ENCODE results near the gene TBX15. TPM values are rescaled to one million over a fixed set of nuclear protein-coding genes. Genes with fewer than 3 reads are reported as not detected.
A peak's percentile ranks its signal among the peaks of the same experiment; 100 is the strongest.

TBX15 gene
- total RNA-seq, 2 donors from 2014 or later, result 2.2 to 4.5 TPM

DNA sequence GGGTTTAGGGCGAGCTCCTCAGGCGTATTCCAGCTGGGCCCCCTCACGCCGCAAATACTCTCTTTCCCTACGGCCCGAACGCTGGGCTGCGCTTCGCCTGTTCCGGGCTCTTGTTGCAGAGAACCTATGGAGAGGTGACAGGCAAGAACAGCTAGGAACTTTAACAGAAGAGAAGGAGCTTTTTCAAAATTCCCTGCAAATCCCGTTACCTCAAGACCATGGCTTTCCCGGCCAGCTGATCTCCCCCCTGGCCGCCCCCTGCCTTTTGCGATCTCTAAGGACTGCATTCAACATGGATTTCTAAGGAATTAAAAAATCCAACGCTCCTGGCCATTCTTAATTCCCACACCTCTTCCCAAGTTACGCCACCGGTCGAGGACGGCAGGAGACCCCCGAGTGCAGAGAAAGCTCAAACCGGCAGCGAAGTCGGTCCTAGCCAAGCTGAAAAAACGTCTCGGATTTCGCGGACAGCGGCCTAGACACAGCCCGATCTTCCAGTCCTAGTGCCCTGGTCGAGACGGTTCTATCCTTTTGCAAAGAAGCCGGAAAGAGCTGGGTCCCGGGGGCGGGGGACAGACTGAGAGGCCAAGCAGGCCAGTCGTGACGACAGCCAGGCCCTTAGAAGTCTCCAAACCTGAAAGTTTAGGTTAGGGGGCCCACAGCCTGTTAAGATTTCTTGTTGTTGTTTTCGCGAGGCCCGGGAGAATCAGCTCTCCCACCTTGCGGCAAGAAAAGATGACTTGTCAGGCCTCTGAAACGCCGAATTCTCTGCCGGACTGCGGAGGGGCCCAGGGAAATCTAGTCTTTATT lies 1.1 kb upstream of the TBX15 start:
- intact Hi-C loops (cut with DNase I), result no loop called here
- ATAC-seq (no peak), DNase-seq (no peak)

DNA sequence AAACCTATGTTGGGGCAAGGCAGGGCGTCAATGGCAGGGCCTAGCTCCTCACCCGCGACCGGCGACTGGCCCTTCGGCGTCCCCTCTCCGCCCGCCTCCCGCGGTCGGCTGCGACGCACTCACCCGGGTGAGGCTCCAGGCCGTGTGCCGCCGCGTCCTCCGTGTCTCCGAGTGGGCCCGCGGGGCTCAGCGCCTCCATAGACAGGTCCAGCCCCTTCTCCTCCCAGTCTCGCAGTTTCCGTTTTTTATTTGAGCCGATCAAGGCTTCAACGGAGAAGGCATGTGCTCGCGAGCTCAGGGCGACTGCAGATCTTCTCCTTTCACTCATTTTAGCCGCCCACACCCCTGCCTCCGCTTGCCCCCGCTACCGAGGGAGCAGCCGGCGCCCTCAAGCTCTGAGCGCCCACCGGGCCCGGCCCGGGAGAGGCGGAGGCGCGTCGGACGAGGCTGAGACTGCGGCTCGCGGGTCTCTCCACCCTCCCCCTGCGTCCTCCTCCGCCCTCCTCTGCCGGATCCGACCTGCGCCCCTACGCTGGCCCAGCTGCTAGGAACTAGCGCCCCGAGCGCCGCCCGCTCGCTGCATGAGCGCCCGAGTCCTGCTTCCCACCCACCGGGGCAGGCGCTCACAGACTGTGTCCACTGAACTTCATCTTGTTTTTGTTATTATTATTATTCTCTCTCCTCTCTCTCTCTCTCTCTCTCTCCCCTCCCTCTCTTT lies 516 bp downstream of the TBX15 start:
- peak; percentile 70 to 72 for ATAC-seq

DNA sequence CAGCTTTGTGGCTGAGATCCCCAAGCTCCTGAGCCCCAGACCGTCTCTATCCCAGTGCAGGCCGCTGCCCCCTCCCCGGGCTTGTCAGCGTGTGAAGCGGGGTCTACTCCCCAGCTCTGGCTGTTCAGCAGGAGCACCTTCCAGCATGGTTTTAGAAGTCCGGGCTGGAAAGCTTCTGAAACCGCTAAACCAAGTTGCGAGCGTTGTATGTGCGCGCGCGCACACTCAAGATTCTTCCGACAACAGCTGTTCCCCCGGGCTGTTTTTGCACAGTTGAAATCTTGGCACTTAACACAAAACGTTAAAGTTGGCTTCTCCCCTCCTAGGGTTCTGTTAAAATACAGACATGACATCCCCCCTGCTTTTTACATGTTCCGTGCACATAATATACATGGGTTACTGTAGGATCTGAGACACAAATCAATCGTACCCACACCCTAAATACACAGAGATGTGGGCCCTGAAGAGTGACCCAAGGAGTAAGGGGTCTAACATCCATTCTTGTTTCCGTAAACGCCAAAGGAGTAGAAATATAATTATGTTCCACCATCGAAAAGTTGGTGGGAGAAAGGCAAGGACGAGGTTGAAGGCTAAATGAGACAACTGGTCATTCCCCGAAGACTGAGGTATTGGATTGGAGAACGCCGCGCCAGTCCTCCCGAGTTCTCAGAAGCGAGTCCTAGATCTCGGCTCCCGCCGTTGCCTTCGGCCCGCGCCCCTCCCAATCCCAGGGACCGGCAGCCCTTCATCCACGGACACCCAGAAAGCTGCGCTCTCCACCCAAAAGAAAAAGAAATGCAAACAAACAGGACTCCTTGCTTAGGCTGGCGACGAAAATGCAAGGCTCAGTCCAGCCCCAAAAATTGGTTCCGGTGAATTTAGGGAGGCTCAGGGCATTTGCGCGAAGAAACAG lies 1.3 kb downstream of the TBX15 start:
- ATAC-seq (peak; percentile 47 to 53), DNase-seq (no peak)
- intact Hi-C loops (cut with DNase I), result loop anchor here in 1 of 2 donors (2.0 kb wide), 1 partner anchor 14 kb away; no protein-coding TSS in a partner anchor

More for the DNA sequence above, 516 bp downstream of the TBX15 start:
- intact Hi-C loops (cut with DNase I), result loop anchor here in 1 of 2 donors (2.0 kb wide), 1 partner anchor 13 kb away; no protein-coding TSS in a partner anchor
- DNase-seq, result no peak

DNA sequence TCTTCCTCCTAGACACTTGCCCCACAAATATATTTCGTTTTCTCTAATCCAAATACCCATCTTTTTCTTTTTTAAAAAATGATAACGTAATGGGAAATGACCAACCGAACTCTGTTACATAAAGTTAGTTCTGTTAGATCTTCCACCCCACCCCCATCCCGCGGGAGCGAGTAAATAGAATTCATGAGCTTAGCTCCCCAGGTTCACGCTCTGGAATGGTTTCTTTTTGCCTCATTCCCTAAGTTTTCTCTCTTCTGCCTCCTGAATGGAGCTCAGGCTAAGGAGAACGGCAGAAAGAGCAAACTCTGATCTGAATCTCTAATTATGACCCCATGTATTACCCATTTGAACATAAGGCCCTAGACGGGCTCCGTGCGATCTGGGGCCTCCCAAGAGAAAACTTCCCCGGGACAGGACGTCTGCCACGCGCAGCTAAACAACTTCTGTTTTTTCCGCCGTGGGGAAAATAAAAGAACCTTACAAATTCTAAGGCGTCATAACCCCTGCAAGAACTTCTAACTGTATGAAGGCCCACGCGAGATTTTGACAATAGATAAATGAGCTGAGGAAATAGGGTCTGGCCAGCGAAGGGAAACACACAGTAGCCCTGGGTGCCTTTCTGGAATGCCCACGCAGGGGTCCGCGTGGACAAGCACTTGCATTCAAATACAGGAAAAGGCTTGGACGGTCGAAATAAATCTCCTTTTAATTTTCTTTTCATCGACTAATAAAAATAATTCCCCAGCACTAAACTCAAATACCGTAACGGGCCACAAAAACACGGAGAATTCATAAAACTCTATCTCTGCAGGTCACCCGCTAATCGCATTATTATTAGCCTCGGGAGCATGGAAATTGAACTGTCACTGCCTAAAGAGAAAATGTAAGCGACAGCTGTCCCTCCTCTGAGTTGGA lies 2.2 kb downstream of the TBX15 start:
- ATAC-seq (no peak), DNase-seq (no peak)
- intact Hi-C loops (cut with DNase I), result loop anchor here in 1 of 2 donors (2.0 kb wide), 1 partner anchor 15 kb away; no protein-coding TSS in a partner anchor

DNA sequence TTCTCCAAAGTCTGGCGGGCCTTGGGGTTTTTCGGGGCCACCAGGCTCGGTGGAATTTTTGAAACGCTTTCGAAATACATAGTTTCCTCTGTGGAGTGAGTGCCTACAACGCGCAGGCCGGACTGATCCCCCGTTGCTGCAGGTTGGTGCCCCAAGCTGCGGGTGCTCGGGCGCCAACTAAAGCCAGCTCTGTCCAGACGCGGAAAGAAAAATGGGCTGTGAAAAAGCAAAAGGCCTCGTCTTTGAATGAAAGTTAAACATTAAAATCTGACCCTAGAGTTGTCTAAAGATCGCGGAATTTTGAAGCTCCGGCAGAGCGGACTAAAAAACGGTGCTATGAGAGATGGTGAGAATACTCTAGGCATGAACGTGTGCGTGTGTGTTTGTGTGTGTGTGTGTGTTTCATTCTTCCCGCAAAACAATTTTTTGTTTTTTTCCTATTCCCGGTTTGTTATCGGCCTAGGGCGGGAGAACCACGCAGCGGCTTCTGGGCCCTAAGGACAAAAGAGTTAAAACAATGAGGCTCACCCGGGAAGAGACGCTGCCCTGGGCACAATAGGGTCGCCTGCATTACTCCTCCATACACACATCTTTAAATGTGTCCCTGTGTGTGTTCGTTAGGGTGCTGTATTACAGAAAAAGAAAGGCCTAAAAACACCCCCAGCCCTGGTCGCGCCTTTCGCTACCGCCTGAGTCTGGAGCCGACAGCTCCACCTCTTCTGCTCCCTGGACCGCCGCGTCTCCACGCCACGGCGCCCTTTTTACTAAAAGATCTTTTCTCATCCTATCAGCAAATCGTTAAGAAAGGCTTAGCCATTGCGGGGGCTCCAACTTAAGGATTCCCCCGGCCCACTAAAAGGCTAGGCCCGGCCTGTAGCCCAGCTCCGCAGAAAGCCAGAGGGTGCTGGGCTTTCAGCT lies 3.2 kb downstream of the TBX15 start:
- intact Hi-C loops (cut with DNase I), result no loop called here
- no peak for ATAC-seq
- DNase-seq, result no peak

DNA sequence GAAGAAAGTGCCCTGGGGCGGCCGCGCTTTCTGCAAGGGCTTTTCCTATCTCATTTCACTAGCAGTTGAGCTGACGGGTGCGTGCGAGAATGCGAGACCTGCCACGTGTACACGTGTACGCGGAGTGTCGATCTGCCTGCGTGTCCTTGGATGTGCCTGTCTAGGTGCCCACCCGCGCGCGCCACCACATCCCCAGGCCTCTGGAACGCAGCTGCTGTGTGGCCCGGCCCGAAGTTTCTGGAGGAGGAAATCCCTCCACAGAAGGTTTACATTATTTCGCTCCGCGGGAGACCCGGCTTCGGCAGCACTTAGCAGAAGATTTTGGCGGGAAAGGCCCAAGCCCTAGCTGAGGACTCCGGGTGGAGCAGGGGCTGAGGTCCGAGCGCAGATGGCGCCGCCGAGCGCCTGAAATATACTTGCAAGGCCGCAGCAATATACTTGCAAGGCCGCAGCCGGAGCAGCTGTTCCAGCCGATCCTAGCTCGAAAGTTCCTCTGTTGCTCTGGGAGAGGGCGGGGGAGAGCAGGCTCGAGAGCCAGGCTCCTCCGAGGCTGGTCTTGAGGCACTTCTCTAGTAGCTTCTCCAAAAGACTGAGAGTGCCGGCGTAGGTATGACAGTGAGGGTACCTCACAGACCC lies 3.9 kb downstream of the TBX15 start:
- no peak for DNase-seq
- intact Hi-C loops (cut with DNase I), result no loop called here
- no peak for ATAC-seq

DNA sequence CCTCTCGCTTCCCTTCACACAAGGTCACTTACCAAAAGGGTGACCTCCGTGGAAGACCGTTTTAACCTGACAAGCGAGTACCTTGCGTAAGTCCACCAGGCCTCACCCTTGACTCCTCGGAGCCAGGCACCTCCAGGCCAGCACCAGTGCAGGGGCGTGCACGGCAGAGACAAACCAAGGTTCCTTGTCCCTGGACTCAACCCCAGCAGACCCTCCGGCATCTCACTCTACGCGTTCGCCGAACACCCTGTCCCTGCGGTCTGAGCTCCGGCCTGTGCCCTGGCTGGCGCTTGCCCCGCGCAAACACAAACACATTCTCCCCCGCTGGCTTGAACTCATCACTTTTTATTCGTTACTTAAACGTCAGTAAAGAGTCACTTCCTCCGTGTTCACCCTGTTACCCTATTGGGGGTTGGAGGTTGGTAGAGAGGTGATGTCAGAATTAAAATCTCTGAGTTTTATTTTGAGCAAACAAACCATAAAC lies 4.5 kb downstream of the TBX15 start:
- no peak for ATAC-seq
- DNase-seq, result no peak
- intact Hi-C loops (cut with DNase I), result no loop called here

DNA sequence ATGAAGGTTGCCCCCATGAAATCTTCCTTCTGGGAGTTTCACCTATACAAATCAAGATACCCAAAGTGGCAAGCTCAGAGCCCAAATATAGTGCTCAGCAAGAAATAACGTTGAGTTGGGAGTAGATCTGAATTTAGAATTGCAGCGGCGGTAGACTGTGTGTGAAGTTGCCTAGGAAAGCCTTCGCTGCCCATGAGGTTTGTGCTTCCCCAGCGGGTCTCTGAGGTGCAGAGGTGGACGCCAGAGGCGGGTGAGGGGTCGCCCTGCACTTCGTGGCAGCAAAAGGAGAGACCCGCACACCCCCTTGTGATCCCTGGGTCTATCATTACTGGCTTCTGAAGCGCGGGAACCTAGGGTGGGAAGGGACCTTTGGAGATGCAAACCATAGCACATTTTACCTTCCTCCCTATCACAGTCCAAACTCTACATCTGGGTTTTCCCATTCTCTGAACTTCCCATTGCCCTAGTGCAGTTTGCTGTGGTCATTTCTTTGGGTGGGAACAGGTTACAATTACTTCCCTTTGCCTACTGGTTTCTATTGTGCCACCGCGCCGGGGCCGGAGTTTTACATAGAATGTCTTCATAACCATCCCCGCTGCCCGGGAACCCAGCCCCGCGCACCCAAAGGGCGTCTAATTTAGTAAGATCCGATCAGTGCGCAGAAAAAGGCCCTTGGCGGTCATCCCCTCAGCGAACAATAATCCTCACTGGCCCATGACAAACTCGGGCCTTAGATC lies 5.2 kb downstream of the TBX15 start:
- DNase-seq, result no peak
- ATAC-seq, result no peak
- intact Hi-C loops (cut with DNase I), result no loop called here

DNA sequence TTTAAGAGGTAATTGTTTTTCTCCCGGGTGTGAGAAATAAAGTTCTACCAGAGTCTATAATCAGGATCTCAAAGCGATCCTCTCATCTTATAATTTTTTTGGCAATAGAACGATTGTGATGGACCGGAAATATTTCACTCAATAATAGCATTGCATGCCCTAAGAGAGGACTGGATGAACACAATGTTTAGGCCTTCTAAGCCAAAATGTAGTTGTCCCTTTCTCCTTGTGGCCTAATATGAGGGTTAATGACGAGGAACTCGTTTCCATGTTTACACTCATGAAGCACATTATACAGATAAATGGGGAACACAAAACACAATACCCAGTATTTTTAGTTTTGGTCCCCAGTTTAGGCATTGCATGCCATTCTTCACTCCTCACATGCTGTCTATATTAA lies 5.9 kb downstream of the TBX15 start:
- intact Hi-C loops (cut with DNase I), result no loop called here
- no peak for ATAC-seq
- DNase-seq, result no peak

DNA sequence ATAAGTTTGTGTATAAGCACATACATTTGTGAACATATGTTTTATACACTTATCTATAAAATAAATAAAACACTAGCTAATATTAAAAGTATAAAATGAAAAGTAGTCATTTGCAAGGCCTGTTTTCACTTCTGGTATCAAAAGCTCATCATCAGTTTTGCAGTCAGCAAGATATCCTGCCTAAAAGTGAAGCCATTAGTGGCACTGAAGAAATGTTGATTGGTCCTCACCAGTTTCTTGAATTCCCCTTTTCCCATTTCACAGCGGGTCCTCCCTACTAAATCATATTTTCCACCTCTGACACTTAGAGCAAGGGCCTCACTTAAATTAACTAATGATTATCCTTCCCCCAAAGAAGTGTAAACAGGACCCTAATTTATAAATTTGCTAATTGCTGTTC lies 6.7 kb downstream of the TBX15 start:
- intact Hi-C loops (cut with DNase I), result no loop called here
- no peak for ATAC-seq

DNA sequence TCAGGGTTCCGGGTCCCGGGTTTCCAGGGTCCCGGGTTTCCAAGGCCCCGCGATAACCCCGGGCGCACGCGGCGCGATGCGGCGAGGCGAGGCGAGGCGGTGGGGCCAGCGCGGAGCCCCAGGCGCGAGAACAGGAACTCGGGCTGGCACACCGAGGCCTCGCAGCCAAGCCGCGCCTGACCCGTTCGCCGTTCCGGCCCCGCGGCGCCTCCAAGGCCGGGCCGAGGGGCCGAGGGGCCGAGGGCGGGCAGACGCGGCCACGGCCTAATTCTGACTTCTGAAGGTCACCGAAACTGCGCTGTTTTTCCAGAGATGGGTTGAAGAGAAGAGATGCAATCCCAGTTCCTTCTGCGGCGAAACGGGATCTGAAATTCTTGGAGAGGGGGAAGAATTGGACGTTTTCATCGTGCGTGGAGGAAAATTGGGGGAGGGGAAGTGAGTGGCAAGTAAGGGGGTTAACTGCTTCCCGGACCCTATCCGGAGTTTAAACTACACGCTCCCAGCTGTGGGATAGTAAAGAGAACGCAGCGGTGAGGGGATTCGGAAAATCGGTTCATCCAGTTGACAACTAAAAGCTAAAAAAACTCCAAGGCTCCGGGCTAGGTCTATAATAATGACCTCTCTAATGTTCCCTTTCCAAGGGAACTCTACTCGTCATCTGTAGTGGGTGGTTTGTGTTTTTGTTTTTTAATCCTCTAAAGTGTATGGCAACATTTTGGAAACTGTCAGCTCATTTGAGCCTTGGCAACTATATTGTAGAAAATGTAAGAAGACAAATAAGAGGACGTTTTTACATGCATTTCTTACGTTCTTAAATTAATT lies 8.2 kb downstream of the TBX15 start:
- ATAC-seq (no peak), DNase-seq (no peak)
- intact Hi-C loops (cut with DNase I), result no loop called here

More for the DNA sequence above, 6.7 kb downstream of the TBX15 start:
- DNase-seq, result no peak

DNA sequence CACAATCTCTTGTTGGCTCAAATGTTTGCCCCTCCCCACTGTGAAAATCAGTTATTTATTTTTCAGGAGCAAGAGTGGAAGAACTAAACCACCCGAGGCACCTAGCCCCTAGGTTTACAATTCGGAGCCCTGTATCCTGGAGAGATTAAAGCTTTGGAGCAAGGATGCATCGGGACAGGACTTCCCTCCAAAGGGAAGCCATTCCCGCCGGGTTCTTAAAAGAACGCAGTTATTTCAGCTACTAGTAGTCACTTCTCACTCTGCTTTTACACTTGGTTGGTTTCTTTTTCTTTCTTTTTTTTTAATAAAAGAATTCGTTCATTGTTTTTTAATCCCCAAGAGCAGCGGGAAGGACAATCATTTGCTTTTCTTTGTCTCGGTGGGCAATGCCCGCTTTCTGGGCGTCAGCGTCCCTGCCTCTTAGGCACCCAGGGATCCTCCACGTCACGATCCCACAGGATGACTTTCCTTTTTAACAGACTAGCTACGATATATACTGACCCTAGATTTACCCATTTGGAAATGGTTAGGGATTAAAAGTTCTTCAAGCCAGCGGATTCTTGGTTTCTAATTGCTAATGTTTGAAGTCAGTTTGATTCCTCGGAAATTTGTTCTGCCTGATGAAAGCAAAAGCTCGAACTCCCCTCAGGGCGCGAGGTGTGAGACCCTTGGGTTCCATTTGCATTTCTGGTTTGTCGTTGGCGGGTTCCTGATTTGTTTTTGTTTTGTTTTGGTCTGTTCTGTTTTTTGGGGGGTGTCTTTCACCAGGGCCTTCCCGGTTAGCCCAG lies 9.0 kb downstream of the TBX15 start:
- DNase-seq, result no peak

DNA sequence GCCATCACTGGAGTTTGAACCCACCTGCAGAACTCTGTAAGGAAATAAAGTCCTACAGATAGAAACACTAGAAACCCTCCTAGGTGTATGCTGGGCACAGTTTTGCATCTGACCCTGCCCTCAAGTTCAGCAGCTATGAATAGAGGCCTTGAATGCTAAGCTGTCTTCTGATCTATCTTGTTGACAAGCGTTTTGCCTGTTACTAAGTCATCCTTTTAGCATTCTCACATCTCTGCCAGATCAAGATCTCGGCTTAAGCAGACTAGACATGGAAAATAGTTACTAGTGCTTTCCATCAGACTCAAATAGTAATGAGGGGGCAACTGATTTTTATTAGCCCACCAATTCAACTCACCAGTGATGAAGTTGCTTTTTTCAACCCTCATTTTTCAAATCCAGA lies 10.5 kb downstream of the TBX15 start:
- no peak for DNase-seq
- intact Hi-C loops (cut with DNase I), result no loop called here
- ATAC-seq, result no peak

More for the DNA sequence above, 9.0 kb downstream of the TBX15 start:
- no peak for ATAC-seq
- intact Hi-C loops (cut with DNase I), result no loop called here

DNA sequence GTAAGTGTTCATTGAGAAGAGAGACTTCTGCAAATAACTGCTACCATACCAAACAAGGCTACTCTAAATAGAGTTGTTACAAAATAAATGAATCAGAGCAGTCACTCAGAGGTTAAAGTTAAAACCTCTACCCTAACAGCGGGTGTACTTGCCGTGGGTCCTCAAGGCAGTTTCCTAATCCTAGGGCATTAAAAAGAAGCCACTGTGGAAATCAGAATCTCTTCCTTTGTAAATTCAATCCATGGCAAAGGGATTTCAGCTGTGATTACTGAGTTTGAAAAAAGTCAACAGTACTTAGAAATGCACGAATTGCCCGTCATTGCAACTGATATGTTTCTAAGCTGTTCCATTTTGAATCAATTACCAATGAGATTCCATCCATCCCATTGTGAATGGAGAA lies 13.5 kb downstream of the TBX15 start:
- peak in 1 of 2 donors; percentile 32 for ATAC-seq
- intact Hi-C loops (cut with DNase I), result no loop called here
- DNase-seq, result no peak

Data from left cardiac atrium (tissue), 4 donors.